Measurements from ENCODE around the gene ZNF652.

GRCh38 chr17:49325980-49326379, 36.1 kb downstream of the ZNF652 start:
- TF ChIP-seq EZH2 (IDR thresholded peaks at IDR 0.05; ENCODE audit: low read depth, unreplicated experiment) = no peak
- TF ChIP-seq, protein P1, sequence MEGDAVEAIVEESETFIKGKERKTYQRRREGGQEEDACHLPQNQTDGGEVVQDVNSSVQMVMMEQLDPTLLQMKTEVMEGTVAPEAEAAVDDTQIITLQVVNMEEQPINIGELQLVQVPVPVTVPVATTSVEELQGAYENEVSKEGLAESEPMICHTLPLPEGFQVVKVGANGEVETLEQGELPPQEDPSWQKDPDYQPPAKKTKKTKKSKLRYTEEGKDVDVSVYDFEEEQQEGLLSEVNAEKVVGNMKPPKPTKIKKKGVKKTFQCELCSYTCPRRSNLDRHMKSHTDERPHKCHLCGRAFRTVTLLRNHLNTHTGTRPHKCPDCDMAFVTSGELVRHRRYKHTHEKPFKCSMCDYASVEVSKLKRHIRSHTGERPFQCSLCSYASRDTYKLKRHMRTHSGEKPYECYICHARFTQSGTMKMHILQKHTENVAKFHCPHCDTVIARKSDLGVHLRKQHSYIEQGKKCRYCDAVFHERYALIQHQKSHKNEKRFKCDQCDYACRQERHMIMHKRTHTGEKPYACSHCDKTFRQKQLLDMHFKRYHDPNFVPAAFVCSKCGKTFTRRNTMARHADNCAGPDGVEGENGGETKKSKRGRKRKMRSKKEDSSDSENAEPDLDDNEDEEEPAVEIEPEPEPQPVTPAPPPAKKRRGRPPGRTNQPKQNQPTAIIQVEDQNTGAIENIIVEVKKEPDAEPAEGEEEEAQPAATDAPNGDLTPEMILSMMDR (conservative IDR thresholded peaks at IDR 0.05; ENCODE audit: low read depth in 2 of 2) = no peak
- TF ChIP-seq JUNB (IDR thresholded peaks at IDR 0.05; ENCODE audit: unreplicated experiment) = no peak
- TF ChIP-seq POLR2AphosphoS5 (IDR thresholded peaks at IDR 0.05; ENCODE audit: low read depth) = no peak
- TF ChIP-seq, protein P2, sequence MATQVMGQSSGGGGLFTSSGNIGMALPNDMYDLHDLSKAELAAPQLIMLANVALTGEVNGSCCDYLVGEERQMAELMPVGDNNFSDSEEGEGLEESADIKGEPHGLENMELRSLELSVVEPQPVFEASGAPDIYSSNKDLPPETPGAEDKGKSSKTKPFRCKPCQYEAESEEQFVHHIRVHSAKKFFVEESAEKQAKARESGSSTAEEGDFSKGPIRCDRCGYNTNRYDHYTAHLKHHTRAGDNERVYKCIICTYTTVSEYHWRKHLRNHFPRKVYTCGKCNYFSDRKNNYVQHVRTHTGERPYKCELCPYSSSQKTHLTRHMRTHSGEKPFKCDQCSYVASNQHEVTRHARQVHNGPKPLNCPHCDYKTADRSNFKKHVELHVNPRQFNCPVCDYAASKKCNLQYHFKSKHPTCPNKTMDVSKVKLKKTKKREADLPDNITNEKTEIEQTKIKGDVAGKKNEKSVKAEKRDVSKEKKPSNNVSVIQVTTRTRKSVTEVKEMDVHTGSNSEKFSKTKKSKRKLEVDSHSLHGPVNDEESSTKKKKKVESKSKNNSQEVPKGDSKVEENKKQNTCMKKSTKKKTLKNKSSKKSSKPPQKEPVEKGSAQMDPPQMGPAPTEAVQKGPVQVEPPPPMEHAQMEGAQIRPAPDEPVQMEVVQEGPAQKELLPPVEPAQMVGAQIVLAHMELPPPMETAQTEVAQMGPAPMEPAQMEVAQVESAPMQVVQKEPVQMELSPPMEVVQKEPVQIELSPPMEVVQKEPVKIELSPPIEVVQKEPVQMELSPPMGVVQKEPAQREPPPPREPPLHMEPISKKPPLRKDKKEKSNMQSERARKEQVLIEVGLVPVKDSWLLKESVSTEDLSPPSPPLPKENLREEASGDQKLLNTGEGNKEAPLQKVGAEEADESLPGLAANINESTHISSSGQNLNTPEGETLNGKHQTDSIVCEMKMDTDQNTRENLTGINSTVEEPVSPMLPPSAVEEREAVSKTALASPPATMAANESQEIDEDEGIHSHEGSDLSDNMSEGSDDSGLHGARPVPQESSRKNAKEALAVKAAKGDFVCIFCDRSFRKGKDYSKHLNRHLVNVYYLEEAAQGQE (IDR thresholded peaks at IDR 0.05; ENCODE audit: unreplicated experiment) = no peak
- TF ChIP-seq NANOG (IDR thresholded peaks at IDR 0.05; ENCODE audit: borderline replicate concordance) = no peak
- TF ChIP-seq EZH2phosphoT487 (IDR thresholded peaks at IDR 0.05; ENCODE audit: unreplicated experiment) = no peak
- TF ChIP-seq CREB1 (CRISPR knock-in tag; IDR thresholded peaks at IDR 0.05; ENCODE audit: low read depth) = no peak
- no peak for TF ChIP-seq ETS1 (IDR thresholded peaks at IDR 0.05)

All from GM23338 (cell line).